GM18909 (cell line): ENCODE measurements around the gene GZMA.
"Not testable (repeated sequence)": the region's sequence is repeated elsewhere in the genome, so short reads cannot be mapped to it uniquely, and the experiment has no call there.

Experiments
- ATAC-seq: cut with Tn5 transposase; IDR thresholded peaks from one replicate; pipeline ENCODE4 v1.9.1; 2021; ENCODE audit warnings: mild to moderate bottlenecking; ENCODE audit not compliant: unreplicated experiment, poor library complexity

The GZMA gene

DNA sequence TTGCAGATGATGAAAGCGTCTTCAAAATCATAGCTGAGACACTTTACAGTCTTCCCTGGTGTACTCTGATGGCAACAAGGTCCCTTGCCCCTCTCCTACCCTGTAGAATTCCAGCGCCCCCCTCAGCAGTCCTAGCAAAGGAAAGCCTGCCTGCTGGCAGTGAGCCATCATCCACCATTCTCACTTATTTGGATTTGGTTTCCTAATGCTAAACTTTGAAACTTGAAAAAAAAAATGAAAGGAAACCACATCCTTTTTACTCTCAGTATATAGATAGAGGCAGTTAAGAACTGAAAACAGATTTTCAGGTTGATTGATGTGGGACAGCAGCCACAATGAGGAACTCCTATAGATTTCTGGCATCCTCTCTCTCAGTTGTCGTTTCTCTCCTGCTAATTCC is at the start of gene GZMA:
Gene GZMA, plus strand, starts transcription at position 299 of the 400 bp plus-strand sequence. Its CDS starts 37 bp downstream, at position 336.
- ATAC-seq, result no peak

DNA sequence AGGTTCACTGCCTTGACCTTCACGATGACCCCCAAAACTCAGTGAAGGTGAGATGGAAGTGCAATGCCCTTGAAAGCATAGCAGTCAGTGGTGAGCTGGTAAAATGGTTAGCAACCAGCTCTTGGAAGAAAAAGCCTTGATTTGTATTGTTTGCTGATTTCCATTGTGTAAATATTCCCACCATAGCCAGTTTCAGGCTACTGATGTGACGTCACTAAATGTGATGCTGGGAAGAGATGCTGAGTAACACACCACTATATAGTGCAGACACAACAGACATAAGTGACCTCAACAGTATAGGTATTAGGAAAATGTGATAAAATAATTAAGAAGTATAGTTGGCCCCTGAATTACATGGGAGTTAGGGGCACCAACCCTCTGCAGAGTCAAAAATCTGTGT is 47.3 kb upstream of the GZMA start:
- ATAC-seq, result no peak

DNA sequence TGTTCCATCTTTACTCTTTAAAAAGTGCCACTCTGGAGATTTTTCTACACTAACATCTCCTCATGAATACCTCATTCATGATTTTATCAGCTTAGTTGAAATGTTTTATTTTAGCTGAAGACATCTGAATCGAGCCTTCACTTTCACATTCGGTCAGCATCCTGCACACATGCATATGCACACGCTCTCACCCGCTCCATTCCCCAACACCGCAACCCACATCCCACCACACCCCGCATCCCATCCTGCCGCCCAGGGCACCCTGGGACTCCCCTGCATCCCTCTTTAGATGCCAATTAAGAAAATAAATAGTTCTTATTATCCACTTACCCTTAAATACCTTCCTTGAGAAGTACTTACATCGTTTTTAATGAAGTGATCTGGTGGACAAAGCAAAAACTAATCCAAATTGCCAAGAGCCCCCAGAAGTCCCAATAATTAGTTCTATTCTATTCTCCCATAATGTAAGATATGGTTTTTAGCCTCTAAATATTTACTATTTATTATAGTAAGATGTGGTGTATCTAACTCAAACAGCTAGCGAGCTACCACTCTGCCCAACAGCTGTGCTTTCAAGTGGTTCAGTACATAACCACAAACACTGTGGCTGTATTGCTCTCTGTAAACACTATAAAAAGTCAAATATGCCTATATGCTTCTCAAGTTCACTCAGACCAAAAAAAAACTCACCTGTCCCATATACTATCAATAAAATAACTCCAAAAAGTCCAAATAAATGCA is 40.2 kb upstream of the GZMA start:
- ATAC-seq, result no peak

DNA sequence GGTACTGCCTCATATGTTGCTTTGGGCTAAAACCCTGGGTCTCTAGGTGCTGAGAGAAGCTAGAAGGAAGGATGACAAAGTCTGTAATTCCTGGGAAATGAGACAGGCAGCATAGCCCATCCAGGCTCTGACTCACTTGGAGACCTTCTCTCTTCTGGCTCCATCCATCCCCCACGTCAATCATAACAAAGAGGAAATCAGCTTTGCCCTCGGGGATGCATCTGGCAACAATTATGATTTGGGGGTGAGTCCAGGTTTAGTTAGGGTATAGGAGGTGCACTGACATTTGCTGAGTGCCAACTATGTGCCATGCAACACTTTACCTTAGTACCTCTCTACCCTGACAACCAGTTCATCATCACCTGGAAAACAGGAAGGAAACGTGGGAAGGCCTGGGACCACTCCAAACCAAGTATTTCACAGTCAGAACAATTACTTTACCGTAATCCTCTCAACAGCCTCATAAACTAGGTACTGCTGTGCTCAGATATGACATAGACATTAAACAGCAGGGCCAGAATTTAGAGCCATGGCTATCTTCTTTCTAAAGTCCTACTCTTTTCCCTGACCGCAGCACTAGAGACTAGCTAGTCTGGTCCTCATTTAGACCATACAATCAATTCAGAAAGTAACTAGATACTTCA is 39.1 kb upstream of the GZMA start:
- no peak for ATAC-seq

DNA sequence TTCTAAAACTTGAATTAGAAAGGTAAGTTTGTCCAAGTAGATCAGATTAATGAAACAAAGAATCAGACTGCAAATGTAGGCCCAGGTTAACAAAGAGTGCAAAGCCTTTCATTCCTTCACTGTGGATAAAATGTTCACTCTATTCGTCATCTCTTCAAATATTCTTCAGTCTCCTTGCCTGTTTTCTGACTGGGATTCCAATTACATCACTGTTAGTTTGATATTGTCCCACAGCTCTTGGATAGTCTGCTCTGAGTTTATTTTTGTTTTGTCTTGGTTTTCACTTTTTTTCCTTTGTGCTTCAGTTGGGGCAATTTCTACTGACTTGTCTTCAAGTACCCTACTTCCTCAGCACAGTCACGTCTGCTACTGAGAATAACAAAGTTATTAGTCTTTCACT is 38.5 kb upstream of the GZMA start:
- ATAC-seq, result no peak

DNA sequence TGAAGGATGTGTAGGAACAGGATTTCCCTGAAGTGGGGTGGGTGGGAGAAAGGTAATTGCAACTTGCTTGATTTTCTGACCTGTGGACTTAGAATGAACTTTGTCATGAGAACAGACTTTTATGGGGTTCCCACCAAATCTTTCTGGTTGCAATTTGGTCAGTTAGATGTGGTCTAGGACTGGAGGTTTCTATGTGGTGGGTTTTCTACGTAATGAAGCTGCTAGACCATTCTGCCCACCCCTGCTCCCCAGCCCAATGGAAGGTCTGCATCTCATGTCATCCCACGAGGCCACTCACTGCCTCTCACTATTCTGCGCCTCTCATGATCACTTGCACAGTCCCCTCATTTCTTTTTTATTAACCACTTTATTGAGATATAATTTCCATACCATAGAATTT is 37.9 kb upstream of the GZMA start:
- ATAC-seq, result no peak

DNA sequence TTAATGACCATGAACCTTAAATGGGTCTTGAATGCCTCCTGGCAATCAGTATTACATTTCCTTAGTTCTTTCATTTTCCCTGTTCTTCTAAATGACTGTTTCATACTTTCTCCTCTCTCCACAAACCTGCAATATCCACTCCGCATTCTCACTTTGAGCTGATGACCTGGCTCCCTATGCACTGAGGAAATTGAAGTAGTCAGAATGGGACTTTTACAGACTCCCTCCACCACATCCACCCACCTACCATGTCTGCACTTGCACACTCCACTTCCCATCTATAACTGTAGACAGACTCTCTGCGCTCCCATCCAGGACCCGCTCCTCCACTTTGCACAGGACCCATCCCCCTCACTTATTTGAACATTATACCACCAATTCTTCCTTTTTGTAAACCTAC is 36.2 kb upstream of the GZMA start:
- no peak for ATAC-seq

DNA sequence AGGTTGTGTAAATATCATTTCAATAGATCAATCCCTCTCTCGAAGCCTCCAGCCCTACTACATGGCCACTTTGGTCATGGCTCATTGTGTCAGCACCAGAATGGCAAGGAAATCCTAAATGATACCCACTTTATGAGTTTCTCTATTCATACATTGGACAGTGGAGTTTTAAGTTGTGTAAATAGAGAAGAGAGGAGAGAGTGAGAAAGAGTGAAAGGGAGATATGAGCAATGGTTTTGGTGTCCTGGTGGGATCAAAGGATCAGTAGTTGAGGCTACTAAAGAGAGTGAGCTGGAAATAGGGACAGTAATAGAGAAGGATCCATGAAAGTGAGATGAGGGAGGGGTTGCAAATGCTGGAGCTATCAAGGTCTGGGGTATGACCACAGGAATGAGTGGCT is 31.5 kb upstream of the GZMA start:
- ATAC-seq, result no peak

DNA sequence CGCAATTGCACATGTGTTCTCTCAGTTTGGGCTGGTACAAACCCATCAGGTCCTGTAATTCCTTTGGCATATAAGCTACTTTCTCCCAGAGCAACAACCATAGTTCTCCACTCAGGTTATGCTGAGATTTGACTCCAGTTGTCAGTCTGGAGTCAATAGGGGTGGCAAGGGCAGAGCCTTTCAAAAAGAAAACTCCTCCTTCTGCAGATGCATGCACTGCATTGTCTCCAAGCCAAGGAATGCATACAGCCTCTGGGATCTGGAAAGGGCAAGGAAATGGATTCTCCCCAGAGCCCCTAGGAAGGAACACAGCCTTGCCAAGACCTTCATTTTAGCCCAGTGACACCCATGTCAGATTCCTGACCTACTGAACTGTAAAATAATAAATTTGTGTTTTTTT is 31.0 kb upstream of the GZMA start:
- ATAC-seq, result no peak

DNA sequence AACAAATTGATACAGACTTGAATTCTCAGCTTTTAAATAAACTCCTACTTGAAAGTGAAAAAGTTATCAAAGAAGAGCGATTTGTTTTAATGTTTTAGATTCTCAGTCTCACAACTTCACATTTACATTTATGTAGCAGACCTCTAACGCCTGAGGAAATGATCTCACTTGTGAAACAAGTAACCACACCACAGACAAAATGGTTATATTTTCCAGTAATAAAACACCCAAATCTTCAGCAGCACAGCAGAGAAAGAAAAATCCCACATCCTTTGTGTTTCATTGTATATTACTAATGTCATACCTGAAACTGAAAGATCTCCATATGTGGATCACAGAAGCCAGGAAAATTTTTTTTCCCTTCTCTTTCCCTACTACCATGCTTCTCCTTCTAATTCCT is 29.8 kb upstream of the GZMA start:
- no peak for ATAC-seq

DNA sequence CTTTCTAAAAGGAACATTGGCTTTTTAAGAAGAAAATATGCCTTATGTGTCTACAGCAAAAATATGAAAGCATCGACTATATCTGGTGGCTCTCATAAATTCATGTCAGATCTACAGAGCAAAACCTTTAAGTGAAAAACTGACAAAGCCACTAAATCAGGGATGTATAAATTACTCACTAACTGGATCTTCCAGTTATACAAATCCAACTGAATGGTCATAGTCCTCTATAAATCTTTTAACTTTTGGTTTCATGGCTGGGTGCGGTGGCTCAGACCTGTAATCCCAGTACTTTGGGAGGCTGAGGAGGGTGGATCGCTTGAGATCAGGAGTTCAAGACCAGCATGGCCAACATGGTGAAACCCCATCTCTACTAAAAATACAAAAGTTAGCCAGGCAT is 29.2 kb upstream of the GZMA start:
- no peak for ATAC-seq

DNA sequence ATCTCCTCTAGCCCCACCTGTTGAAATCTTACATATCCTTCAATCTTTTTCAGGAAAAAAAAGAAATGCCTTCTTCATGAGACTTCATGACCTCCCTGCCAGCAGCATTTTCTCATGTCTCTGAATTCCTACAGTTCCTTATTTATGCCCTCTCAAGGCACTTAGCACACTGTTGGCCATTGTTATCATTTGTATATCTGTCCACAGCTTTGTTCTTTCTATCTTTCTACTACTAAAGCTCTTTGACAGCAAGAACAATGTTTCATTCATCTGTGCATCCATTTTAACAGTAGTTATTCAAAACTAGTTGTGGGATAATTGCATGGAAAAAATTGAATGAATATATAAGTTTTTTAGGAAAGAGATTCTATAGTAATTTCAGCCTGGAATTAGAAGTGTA is 20.9 kb upstream of the GZMA start:
- no peak for ATAC-seq

DNA sequence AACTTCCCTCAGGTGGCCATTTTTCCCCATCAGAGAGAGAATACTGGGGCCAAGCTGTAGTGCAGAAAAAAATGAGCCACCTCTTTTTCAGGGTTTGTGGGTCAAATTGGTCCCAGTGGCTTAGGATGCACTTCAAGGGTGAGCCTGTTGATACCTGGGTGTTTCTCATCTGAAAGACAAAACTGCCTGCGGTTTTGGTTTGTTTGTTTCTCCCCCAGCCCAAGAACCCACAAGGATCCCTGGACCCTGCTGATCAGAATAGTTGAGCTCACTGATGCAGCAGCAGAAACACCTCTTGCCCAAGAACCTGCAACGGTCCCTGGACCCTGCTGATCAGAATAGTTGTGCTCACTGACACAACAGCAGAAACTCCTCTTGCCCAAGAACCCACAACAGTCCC is 13.1 kb upstream of the GZMA start:
- ATAC-seq, result not testable (repeated sequence)

DNA sequence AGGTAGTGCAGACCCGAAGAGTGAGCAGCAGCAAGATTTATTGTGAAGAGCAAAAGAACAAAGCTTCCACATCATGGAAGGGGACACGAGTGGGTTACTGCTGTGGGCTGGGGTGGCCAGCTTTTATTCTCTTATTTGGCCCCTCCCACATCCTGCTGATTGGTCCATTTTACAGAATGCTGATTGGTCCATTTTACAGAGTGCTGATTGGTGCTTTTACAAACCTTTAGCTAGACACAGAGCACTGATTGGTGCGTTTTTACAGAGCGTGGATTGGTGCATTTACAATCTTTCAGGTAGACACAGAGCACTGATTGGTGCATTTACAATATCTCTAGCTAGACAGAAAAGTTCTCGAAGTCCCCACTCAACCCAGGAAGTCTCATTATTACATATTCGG is 11.4 kb upstream of the GZMA start:
- ATAC-seq, result not testable (repeated sequence)

DNA sequence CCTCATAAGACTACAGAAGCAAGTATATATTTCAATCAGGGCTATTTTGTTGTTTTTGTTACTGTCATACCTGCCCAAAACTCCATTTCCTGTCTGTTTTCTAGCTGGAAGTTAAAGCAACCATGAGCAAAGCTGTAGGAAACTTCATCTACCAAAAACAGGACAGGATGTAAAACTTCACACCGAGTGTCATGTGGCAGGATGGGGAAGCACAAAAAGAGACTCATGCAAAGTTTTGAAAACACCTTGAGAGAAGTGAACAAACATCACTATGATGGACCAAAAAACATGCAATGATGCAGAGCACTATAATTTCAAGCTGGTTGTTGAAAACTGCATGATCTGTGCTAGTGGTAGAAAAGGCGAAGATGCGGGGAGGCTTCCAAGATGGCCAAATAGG is 6.3 kb upstream of the GZMA start:
- no peak for ATAC-seq

DNA sequence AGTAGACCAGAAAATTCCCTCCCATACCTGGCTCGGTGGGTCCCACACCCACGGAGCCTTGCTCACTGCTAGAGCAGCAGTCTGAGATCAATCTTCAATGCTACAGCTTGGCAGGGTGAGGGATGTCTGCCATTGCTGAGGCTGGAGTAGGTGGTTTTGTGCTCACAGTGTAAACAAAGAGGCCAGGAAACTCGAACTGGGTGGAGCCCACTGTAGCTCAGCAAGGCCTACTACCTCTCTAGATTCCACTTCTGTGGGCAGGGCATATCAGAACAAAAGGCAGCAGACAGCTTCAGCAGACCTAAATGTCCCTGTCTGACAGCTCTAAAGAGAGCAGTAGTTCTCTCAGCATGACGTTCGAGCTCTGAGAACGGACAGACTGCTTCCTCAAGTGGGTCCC is 5.6 kb upstream of the GZMA start:
- ATAC-seq, result no peak

DNA sequence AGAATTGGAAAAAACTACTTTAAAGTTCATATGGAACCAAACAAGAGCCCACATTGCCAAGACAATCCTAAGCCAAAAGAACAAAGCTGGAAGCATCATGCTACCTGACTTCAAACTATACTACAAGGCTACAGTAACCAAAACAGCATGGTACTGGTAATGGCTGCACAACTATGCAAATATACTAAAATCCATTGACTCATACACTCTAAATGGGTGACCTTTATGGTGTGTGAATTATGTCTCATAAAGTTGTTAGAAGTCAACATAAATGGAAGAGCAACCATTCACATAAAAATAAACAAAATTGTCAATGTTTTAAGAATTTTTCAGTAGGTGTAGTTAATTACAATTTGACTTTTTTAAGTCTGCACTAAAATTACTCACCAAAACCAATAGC is 1.3 kb upstream of the GZMA start:
- not testable (repeated sequence) for ATAC-seq

DNA sequence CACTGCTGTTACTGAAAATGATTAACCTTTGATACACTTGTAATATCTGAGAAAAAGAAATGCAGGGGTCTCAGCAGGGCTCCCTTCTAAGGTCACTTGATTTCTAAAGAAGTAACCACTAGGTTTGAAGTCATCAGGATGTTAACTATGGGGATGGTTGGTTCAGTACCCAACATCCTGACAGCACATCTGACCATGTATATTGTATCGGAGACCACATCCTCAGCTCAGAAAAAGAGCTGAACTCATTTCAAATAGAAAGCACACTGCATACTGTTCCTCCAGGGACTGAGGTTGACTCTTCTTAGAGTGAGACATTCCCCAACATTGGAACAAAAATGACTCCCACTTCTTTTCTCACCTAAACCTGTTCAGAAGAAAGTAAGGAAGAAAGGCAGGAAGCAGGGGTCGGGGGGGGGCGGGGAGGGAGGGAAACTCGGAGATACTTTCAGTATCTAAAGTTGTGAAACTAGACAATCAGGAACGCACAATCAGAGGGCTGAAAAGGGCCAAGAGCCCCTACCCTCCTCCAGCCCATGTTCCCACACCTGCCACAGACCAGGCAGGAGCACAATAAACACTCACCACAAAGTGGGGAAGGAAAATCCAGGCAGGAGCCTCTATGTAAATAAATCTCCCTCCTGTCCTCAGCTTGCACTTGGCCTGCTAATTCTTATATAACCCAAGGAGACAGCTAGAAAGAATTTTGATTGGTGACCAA is 730 bp upstream of the GZMA start:
- ATAC-seq, result no peak

DNA sequence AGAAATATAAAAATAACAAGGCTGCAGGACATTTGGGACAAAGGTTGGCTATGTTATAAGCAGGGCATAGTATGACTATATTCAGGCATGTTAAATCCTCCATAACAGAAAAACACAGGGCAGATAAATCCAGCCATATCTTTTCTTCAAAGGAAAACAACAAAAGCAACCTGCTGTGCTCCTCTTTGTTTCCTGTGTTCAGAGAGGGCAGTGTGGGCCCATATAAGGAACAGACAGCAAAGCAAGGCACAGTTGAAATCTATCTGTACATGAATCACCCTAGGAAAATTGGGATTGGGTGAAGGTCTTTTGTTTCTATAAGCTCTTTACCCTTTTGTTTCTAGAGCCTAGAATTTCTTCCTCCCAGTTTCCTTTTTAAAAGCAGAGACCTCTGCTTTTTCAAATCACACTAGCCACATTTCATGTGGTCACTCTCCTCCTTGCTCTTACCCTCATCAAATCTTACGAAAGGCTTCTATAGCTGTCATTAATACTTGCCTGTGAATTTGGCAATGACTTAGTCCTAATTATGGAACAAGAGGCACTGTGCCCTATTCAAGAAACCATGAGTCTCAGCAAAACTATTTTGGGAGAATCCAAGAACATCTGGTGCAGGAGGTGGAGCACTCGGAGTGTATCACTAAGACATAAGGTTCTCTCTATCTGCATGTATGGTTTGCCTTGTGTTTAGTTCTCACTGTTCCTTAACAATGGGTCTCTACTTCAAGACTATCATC is 1.8 kb downstream of the GZMA start:
- ATAC-seq, result no peak

DNA sequence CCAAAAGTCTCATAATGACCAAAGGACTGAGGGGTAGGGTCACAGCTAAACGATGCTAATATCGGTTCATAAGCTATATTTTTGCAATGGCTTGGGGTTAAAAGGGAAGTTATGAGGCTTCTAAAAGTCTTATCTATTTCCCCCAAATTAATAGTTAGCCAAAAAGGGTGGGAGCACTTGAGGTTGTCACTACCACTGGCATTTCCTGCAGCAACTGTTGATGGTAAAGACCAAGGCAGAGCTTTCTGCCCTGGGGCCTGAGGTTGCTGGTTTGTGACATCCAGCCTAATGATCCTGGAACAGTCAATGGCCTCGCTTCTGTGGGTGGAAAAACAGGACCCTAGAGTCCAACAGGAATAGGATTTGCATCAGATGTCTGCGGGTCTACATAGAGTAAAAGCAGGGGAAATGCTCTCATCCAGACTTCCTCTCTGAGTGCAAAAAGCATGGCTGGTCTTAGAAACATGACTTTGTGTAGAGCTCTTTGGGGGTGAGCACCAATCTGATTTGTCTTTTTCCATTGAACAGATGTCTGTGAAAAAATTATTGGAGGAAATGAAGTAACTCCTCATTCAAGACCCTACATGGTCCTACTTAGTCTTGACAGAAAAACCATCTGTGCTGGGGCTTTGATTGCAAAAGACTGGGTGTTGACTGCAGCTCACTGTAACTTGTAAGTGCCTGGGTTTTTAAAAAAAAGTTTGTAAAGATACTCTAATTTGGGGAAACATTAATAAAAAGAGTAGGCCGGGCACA is 2.7 kb downstream of the GZMA start:
- no peak for ATAC-seq
